Astrocyte of the cerebellum (primary cell): ENCODE results near the gene CDS2.

Experiments used
- DNase-seq: peaks from one replicate; pipeline ENCODE4 v3.0.0-alpha.2; 2011; ENCODE audit warnings: low read depth
- H3K4me3 ChIP-seq: 2 replicates; pipeline ENCODE4 v1.5.1; 2011; ENCODE audit warnings: mild to moderate bottlenecking, low read depth, low read length, moderate library complexity
- CTCF ChIP-seq: IDR thresholded peaks from 2 replicates; pipeline ENCODE4 v1.5.1; 2012; ENCODE audit warnings: low read length, low read depth, moderate library complexity, mild to moderate bottlenecking; ENCODE audit errors: missing control alignments
- in situ Hi-C: cut with HindIII; loops from 2 replicates; pipeline ENCODE4 v1.10.0; 2017; ENCODE audit warnings: low sequenced_read_pairs

The CDS2 gene

GRCh38 chr20:5155404-5155803, 28.6 kb downstream of the CDS2 start:
- no peak for DNase-seq
- in situ Hi-C loops: no loop called here
- no peak overlapping the region for H3K4me3 ChIP-seq
- TF ChIP-seq CTCF: no peak

GRCh38 chr20:5156675-5157448, 30.1 kb downstream of the CDS2 start:
- no peak for DNase-seq
- in situ Hi-C loops: no loop called here
- H3K4me3 ChIP-seq: no peak overlapping the region
- no peak for TF ChIP-seq CTCF

GRCh38 chr20:5159928-5160327, 33.1 kb downstream of the CDS2 start:
- no peak for DNase-seq
- in situ Hi-C loops: no loop called here
- TF ChIP-seq CTCF: no peak
- no peak overlapping the region for H3K4me3 ChIP-seq

- DNase-seq: no peak
- no peak for TF ChIP-seq CTCF
- in situ Hi-C loops: no loop called here
- no peak overlapping the region for H3K4me3 ChIP-seq
Observed at GRCh38 chr20:5160882-5161281, 34.1 kb downstream of the CDS2 start.

GRCh38 chr20:5161536-5162164, 34.8 kb downstream of the CDS2 start:
- TF ChIP-seq CTCF: no peak
- no peak overlapping the region for H3K4me3 ChIP-seq
- in situ Hi-C loops: no loop called here
- DNase-seq: no peak

GRCh38 chr20:5164645-5165625, 38.1 kb downstream of the CDS2 start:
- in situ Hi-C loops: no loop called here

More at GRCh38 chr20:5164645-5165625, 38.1 kb downstream of the CDS2 start:
- no peak overlapping the region for H3K4me3 ChIP-seq
- no peak for TF ChIP-seq CTCF
- DNase-seq: no peak
